Measurements from ENCODE around the gene SERPINA9.

The SERPINA9 gene

GRCh38 chr14:94462763-94463572, 13.0 kb downstream of the SERPINA9 start:
- 98% methylated on average over 5 of the region's 7 CpGs for WGBS (ENCODE audit: insufficient coverage)
- DNase-seq: no peak
- Histone ChIP-seq H3K4me3 (ENCODE audit: control insufficient read depth in 1 of 7, extremely low read depth in 1 of 7, insufficient read depth in 4 of 7, low read depth in 2 of 7, low read length in 6 of 7) (no peak overlapping the region), H3K27me3 (replicated peaks in 2 of 5; ENCODE audit: control insufficient read depth in 4 of 5, insufficient read depth in 5 of 5, low read length in 4 of 5) (no peaks in the 10 kb centered on the region), H3K9me3 (ENCODE audit: control extremely low read depth in 1 of 5, control insufficient read depth in 4 of 5, insufficient read depth in 2 of 5, low read depth in 1 of 5, low read length in 4 of 5) (peaks cover 0 to 20% (median 5%) of the 10 kb centered on the region in 5 experiments), H3K36me3 (ENCODE audit: control insufficient read depth in 4 of 4, insufficient read depth in 4 of 4, low read length in 3 of 4) (no peaks in the 10 kb centered on the region), H3K4me1 (ENCODE audit: control extremely low read depth in 1 of 4, control insufficient read depth in 4 of 4, insufficient read depth in 4 of 4, low read length in 3 of 4) (no peaks in the 10 kb centered on the region), H3K27ac (ENCODE audit: insufficient read depth in 1 of 2, low read depth in 1 of 2, low read length in 2 of 2, poor library complexity in 1 of 2, severe bottlenecking in 2 of 2) (no peak overlapping the region)
- CTCF ChIA-PET: no interaction called here
- POLR2A ChIA-PET: no interaction called here

GRCh38 chr14:94462219-94462551, 13.8 kb downstream of the SERPINA9 start:
- H3K36me3 ChIP-seq (ENCODE audit: control insufficient read depth in 4 of 4, insufficient read depth in 4 of 4, low read length in 3 of 4): no peaks in the 10 kb centered on the region
- H3K4me1 ChIP-seq (ENCODE audit: control extremely low read depth in 1 of 4, control insufficient read depth in 4 of 4, insufficient read depth in 4 of 4, low read length in 3 of 4): no peaks in the 10 kb centered on the region
- CTCF ChIA-PET: interaction anchor here (0.5 kb wide), 1 partner anchor 15 kb away, joined by 3 read pairs; no protein-coding TSS in a partner anchor

GRCh38 chr14:94461526-94462218, 14.3 kb downstream of the SERPINA9 start:
- no peak overlapping the region for H3K27ac ChIP-seq (ENCODE audit: insufficient read depth in 1 of 2, low read depth in 1 of 2, low read length in 2 of 2, poor library complexity in 1 of 2, severe bottlenecking in 2 of 2)
- CTCF ChIA-PET: interaction anchor here (0.5 kb wide), 1 partner anchor 16 kb away, joined by 3 read pairs; no protein-coding TSS in a partner anchor
- POLR2A ChIA-PET: no interaction called here
- DNase-seq: no peak
- no peaks in the 10 kb centered on the region for H3K4me1 ChIP-seq (ENCODE audit: control extremely low read depth in 1 of 4, control insufficient read depth in 4 of 4, insufficient read depth in 4 of 4, low read length in 3 of 4)
- whole genome bisulfite sequencing (ENCODE audit: insufficient coverage): 95% methylated on average over 18 of the region's 19 CpGs
- peaks cover 0 to 2% (median 0%) of the 10 kb centered on the region in 5 experiments for H3K27me3 ChIP-seq (replicated peaks in 2 of 5; ENCODE audit: control insufficient read depth in 4 of 5, insufficient read depth in 5 of 5, low read length in 4 of 5)
- peaks cover 0 to 23% (median 5%) of the 10 kb centered on the region in 5 experiments for H3K9me3 ChIP-seq (ENCODE audit: control extremely low read depth in 1 of 5, control insufficient read depth in 4 of 5, insufficient read depth in 2 of 5, low read depth in 1 of 5, low read length in 4 of 5)
- no peaks in the 10 kb centered on the region for H3K36me3 ChIP-seq (ENCODE audit: control insufficient read depth in 4 of 4, insufficient read depth in 4 of 4, low read length in 3 of 4)
- no peak overlapping the region for H3K4me3 ChIP-seq (ENCODE audit: control insufficient read depth in 1 of 7, extremely low read depth in 1 of 7, insufficient read depth in 4 of 7, low read depth in 2 of 7, low read length in 6 of 7)

More at GRCh38 chr14:94462219-94462551, 13.8 kb downstream of the SERPINA9 start:
- WGBS (ENCODE audit: insufficient coverage): 93% methylated on average over 5 of the region's 6 CpGs
- Histone ChIP-seq H3K27ac (ENCODE audit: insufficient read depth in 1 of 2, low read depth in 1 of 2, low read length in 2 of 2, poor library complexity in 1 of 2, severe bottlenecking in 2 of 2) (no peak overlapping the region), H3K27me3 (replicated peaks in 2 of 5; ENCODE audit: control insufficient read depth in 4 of 5, insufficient read depth in 5 of 5, low read length in 4 of 5) (no peaks in the 10 kb centered on the region), H3K9me3 (ENCODE audit: control extremely low read depth in 1 of 5, control insufficient read depth in 4 of 5, insufficient read depth in 2 of 5, low read depth in 1 of 5, low read length in 4 of 5) (peaks cover 0 to 20% (median 5%) of the 10 kb centered on the region in 5 experiments), H3K4me3 (ENCODE audit: control insufficient read depth in 1 of 7, extremely low read depth in 1 of 7, insufficient read depth in 4 of 7, low read depth in 2 of 7, low read length in 6 of 7) (no peak overlapping the region)
- POLR2A ChIA-PET: no interaction called here
- no peak for DNase-seq

- ChIA-PET POLR2A (no interaction called here), CTCF (no interaction called here)
- H3K4me1 ChIP-seq (ENCODE audit: control extremely low read depth in 1 of 4, control insufficient read depth in 4 of 4, insufficient read depth in 4 of 4, low read length in 3 of 4): no peaks in the 10 kb centered on the region
- DNase-seq: no peak
- H3K27me3 ChIP-seq (replicated peaks in 2 of 5; ENCODE audit: control insufficient read depth in 4 of 5, insufficient read depth in 5 of 5, low read length in 4 of 5): peaks cover 0 to 2% (median 0%) of the 10 kb centered on the region in 5 experiments
- peaks cover 0 to 22% (median 5%) of the 10 kb centered on the region in 5 experiments for H3K9me3 ChIP-seq (ENCODE audit: control extremely low read depth in 1 of 5, control insufficient read depth in 4 of 5, insufficient read depth in 2 of 5, low read depth in 1 of 5, low read length in 4 of 5)
- H3K36me3 ChIP-seq (ENCODE audit: control insufficient read depth in 4 of 4, insufficient read depth in 4 of 4, low read length in 3 of 4): no peaks in the 10 kb centered on the region
- no peak overlapping the region for H3K27ac ChIP-seq (ENCODE audit: insufficient read depth in 1 of 2, low read depth in 1 of 2, low read length in 2 of 2, poor library complexity in 1 of 2, severe bottlenecking in 2 of 2)
- no peak overlapping the region for H3K4me3 ChIP-seq (ENCODE audit: control insufficient read depth in 1 of 7, extremely low read depth in 1 of 7, insufficient read depth in 4 of 7, low read depth in 2 of 7, low read length in 6 of 7)
- WGBS (ENCODE audit: insufficient coverage): 81% methylated on average over 6 of the region's 8 CpGs
Measured at GRCh38 chr14:94460631-94461416, 15.2 kb downstream of the SERPINA9 start.

- peaks cover 0 to 2% (median 0%) of the 10 kb centered on the region in 5 experiments for H3K27me3 ChIP-seq (replicated peaks in 2 of 5; ENCODE audit: control insufficient read depth in 4 of 5, insufficient read depth in 5 of 5, low read length in 4 of 5)
- H3K27ac ChIP-seq (ENCODE audit: insufficient read depth in 1 of 2, low read depth in 1 of 2, low read length in 2 of 2, poor library complexity in 1 of 2, severe bottlenecking in 2 of 2): no peak overlapping the region
- no peaks in the 10 kb centered on the region for H3K4me1 ChIP-seq (ENCODE audit: control extremely low read depth in 1 of 4, control insufficient read depth in 4 of 4, insufficient read depth in 4 of 4, low read length in 3 of 4)
- peaks cover 0 to 7% (median 5%) of the 10 kb centered on the region in 5 experiments for H3K9me3 ChIP-seq (ENCODE audit: control extremely low read depth in 1 of 5, control insufficient read depth in 4 of 5, insufficient read depth in 2 of 5, low read depth in 1 of 5, low read length in 4 of 5)
- H3K36me3 ChIP-seq (ENCODE audit: control insufficient read depth in 4 of 4, insufficient read depth in 4 of 4, low read length in 3 of 4): no peaks in the 10 kb centered on the region
- H3K4me3 ChIP-seq (ENCODE audit: control insufficient read depth in 1 of 7, extremely low read depth in 1 of 7, insufficient read depth in 4 of 7, low read depth in 2 of 7, low read length in 6 of 7): no peak overlapping the region
- WGBS (ENCODE audit: insufficient coverage): no CpG with 5 or more reads among the region's 2 CpGs
- ChIA-PET CTCF (interaction anchor here (0.9 kb wide), 1 partner anchor 28 kb away, joined by 3 read pairs; no protein-coding TSS in a partner anchor), POLR2A (no interaction called here)
- DNase-seq: no peak
Measured at GRCh38 chr14:94458558-94459205, 17.3 kb downstream of the SERPINA9 start.

- no peak overlapping the region for H3K27ac ChIP-seq (ENCODE audit: insufficient read depth in 1 of 2, low read depth in 1 of 2, low read length in 2 of 2, poor library complexity in 1 of 2, severe bottlenecking in 2 of 2)
- ChIA-PET POLR2A (no interaction called here), CTCF (no interaction called here)
- 100% methylated on average over 1 of the region's 1 CpG for WGBS (ENCODE audit: insufficient coverage)
- no peaks in the 10 kb centered on the region for H3K4me1 ChIP-seq (ENCODE audit: control extremely low read depth in 1 of 4, control insufficient read depth in 4 of 4, insufficient read depth in 4 of 4, low read length in 3 of 4)
- H3K4me3 ChIP-seq (ENCODE audit: control insufficient read depth in 1 of 7, extremely low read depth in 1 of 7, insufficient read depth in 4 of 7, low read depth in 2 of 7, low read length in 6 of 7): no peak overlapping the region
- H3K27me3 ChIP-seq (replicated peaks in 2 of 5; ENCODE audit: control insufficient read depth in 4 of 5, insufficient read depth in 5 of 5, low read length in 4 of 5): peaks cover 0 to 2% (median 1%) of the 10 kb centered on the region in 5 experiments
- DNase-seq: no peak
- no peaks in the 10 kb centered on the region for H3K36me3 ChIP-seq (ENCODE audit: control insufficient read depth in 4 of 4, insufficient read depth in 4 of 4, low read length in 3 of 4)
- peaks cover 0 to 5% (median 5%) of the 10 kb centered on the region in 5 experiments for H3K9me3 ChIP-seq (ENCODE audit: control extremely low read depth in 1 of 5, control insufficient read depth in 4 of 5, insufficient read depth in 2 of 5, low read depth in 1 of 5, low read length in 4 of 5)
Measured at GRCh38 chr14:94458096-94458495, 17.9 kb downstream of the SERPINA9 start.

Measured in common myeloid progenitor, CD34-positive (primary cell).